IMR-90 (cell line): ENCODE data around the gene NAT10.

Experiments
- CTCF ChIP-seq: conservative IDR thresholded peaks from 2 replicates; pipeline ENCODE4 v1.5.1; 2012; ENCODE audit warnings: mild to moderate bottlenecking, low read depth, low read length, improper control_type of control experiment
- MXI1 ChIP-seq: IDR thresholded peaks from 2 replicates; pipeline ENCODE4 v1.6.1; 2012; ENCODE audit warnings: low read depth, mild to moderate bottlenecking, low read length, moderate library complexity, borderline replicate concordance
- POLR2A ChIP-seq: IDR thresholded peaks from 2 replicates; pipeline ENCODE4 v1.6.1; 2012; ENCODE audit warnings: mild to moderate bottlenecking, low read depth, low read length

- no peak for TF ChIP-seq POLR2A
- TF ChIP-seq CTCF, result no peak
- TF ChIP-seq MXI1, result no peak
These were observed 37.6 kb downstream of the NAT10 start for GRCh38 chr11:34143048-34143447.
